Measurements from ENCODE around the gene EFTUD2.

DNA sequence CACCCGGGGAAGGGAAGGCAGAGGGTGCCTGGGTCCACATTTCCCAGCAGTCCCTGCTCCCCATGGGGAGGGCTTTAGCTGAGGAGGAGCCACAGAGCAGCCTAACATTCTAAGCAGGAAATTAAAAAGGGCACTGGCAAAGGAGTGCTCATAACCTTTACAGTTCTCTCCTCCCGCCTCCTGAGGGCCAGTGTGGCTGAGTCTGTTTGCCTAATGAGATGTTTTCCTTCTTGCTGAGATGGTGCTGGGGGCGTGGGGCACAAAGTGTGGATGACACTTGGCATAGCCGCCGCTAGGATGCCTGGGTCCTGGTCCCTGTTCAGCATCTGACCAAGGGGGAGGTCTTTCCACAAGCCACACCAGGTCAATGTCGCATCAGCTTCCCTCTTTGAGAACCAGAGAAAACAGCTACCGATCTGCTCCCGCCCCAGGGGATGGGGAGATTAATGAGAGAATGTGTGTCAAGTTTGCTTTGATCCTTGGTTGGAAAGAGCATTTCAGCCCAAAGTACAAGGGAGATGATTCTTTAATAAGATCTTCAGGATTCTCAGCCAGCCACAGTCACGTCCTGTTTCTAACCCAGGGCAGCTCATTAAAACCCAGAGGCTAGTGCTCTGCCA lies 42.6 kb upstream of the EFTUD2 start:
- no peak for TF ChIP-seq CTCF (IDR thresholded peaks at IDR 0.05; ENCODE audit: low read depth, low read length, missing input control)
- TF ChIP-seq MAX (IDR thresholded peaks at IDR 0.05), result no peak
- no peak for TF ChIP-seq RAD21 (IDR thresholded peaks at IDR 0.05)
- no peak for TF ChIP-seq SP1 (IDR thresholded peaks at IDR 0.05)
- no peak for TF ChIP-seq EGR1 (IDR thresholded peaks at IDR 0.05; ENCODE audit: low read depth in 2 of 2)
- TF ChIP-seq, protein P1, sequence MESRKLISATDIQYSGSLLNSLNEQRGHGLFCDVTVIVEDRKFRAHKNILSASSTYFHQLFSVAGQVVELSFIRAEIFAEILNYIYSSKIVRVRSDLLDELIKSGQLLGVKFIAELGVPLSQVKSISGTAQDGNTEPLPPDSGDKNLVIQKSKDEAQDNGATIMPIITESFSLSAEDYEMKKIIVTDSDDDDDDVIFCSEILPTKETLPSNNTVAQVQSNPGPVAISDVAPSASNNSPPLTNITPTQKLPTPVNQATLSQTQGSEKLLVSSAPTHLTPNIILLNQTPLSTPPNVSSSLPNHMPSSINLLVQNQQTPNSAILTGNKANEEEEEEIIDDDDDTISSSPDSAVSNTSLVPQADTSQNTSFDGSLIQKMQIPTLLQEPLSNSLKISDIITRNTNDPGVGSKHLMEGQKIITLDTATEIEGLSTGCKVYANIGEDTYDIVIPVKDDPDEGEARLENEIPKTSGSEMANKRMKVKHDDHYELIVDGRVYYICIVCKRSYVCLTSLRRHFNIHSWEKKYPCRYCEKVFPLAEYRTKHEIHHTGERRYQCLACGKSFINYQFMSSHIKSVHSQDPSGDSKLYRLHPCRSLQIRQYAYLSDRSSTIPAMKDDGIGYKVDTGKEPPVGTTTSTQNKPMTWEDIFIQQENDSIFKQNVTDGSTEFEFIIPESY (IDR thresholded peaks at IDR 0.05), result no peak

Data from liver (tissue), 3 donors.